HG02852 (cell line): Measurements from ENCODE around the gene PLXNA1.

Experiments
- ATAC-seq: cut with Tn5 transposase; IDR thresholded peaks from one replicate; pipeline ENCODE4 v1.9.1; 2021; ENCODE audit warnings: mild to moderate bottlenecking, moderate library complexity; ENCODE audit not compliant: unreplicated experiment

PLXNA1 gene

GRCh38 chr3:126985132-126985985 lies 2.4 kb downstream of the PLXNA1 start:
- ATAC-seq, result no peak

- ATAC-seq, result no peak
Observed at GRCh38 chr3:126986001-126986400, 3.1 kb downstream of the PLXNA1 start.

DNA sequence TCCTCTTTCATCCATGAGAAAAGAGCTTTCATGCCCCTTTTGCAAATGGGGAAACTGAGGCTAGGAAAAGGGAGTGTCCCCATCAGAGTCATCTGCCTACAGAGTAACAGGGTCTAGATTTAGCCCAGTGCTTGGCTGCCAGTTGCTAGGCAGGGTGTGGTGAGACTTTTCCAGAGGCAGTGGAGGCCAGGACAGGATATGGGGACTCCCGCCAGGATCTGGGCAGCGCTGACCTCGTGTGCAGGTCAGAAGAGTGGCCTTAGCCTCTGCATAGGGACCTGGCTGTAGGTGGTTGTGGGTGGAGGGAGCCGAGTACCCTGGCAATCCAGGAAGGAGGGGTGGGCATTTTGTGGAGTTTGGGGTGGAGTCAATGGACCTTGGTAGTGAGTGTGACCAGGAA lies 4.2 kb downstream of the PLXNA1 start:
- ATAC-seq, result no peak

DNA sequence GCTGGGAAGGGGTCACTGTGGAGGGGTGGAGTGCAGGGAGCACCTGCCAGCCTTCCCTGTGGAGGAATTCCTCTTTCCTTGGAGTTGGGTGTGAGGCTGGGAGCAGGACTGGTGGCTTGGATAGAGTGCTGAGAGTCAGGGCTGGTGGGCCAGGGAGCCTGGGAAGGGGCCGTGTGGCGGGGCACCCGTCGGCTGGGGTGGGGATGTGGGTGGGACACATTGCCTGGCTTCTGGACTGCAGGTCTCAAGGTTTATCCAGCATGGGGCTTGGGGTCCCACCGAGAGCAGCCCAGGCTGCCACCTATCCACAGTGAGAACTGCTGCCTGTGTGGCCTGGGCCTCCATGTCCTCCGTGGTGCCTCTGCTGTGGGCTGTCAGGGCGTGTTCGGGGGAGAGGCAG lies 4.7 kb downstream of the PLXNA1 start:
- no peak for ATAC-seq

- no peak for ATAC-seq
Observed at GRCh38 chr3:126988451-126989021, 5.6 kb downstream of the PLXNA1 start.

DNA sequence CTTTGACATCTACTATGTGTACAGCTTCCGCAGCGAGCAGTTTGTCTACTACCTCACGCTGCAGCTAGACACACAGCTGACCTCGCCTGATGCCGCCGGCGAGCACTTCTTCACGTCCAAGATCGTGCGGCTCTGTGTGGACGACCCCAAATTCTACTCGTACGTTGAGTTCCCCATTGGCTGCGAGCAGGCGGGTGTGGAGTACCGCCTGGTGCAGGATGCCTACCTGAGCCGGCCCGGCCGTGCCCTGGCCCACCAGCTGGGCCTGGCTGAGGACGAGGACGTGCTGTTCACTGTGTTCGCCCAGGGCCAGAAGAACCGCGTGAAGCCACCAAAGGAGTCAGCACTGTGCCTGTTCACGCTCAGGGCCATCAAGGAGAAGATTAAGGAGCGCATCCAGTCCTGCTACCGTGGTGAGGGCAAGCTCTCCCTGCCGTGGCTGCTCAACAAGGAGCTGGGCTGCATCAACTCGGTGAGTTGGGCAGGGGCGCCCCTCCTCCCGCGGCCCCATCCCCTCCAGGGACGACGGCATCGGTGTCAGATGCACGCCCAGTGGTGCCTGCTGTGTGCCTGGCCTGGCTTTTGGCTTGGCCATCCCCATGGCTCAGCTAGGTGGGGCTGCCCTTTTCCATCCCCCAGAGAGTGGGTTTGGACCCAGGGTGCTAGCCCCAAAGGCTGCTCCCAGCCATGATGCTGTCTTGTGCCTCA lies 6.6 kb downstream of the PLXNA1 start:
- no peak for ATAC-seq

DNA sequence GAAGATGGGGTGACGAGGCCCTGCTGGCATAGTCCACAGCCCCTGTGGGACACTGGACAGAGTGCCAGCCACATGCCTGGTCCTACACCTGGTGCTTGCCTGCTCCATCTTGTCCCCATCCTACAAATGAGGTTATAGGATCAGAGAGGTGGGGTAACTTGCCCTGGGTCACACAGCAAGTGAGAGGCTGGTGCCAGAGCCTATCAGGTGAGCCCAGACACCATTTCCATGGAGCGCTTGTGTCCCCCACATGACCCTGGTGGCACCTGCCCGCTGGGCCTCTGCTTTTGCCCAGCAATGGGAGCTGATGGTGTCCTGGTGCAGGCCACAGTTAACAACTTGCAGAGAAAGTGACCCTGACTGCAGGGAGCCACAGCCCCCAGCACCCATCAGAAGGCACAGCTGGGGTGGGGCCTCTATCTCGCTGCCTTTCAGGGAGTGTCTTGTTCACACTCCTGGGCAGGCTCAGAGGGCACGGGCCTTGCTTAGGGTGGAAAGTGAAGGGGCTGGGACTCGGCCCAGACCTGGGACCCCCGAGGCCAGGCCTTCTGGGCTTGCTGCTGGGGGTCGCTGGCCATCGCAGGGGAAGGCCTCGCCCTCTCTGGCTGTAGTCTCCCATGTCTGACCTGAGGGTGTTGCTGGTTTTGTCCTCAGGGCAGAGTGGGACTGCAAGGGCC lies 7.2 kb downstream of the PLXNA1 start:
- no peak for ATAC-seq

DNA sequence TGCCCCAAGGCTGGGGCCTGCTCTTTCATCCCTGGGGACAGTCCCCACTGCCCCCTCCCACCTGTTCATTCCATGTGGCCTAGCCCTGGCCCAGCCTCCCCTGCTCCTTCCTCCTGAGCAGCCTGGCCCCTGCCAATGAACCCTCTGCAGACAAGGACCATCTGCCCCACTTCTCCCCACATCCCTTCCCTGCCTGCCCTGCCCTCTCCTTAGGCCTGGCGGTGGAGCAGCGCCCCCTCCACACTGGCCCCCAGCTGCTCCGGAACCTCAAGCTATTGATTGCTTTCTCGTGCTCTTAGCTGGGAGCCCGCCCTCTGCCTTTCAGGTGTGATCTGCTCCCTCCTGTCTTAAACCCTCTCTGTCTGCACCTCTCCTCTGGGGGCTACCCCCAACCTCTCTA lies 8.0 kb downstream of the PLXNA1 start:
- no peak for ATAC-seq

DNA sequence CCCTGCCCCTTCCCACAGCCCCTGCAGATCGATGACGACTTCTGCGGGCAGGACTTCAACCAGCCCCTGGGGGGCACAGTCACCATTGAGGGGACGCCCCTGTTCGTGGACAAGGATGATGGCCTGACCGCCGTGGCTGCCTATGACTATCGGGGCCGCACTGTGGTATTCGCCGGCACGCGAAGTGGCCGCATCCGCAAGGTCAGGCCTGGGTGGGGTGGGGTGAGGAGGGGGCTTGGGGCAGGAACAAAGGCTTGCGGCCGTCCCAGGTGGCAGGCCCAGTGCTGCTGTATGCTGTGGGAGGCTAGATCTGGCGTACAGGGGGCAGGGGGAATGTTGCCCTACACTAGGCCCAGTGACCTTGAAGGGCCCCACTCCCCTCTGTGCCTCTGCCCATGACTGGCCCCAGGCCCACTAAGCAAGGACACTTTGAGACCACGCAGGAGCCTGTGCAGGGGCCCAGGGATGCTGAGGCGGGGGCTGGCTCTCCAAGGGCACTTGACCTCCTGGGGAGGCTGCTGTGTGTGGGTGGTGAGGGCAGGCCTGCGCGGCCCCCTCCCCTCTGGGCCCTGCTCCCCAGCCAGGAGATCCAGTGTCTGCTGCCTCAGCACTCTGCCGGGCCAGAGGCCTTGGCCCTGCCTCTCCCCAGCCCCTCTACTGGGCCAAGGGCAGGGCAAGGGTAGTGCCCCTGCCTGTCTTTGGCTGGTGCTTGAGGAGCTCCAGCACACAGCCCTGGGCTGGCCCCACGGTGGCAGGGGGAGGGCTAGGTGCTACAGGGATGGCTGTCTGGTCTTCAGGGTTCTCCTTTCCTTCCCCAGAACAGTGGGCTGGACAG lies 8.7 kb downstream of the PLXNA1 start:
- ATAC-seq, result no peak

DNA sequence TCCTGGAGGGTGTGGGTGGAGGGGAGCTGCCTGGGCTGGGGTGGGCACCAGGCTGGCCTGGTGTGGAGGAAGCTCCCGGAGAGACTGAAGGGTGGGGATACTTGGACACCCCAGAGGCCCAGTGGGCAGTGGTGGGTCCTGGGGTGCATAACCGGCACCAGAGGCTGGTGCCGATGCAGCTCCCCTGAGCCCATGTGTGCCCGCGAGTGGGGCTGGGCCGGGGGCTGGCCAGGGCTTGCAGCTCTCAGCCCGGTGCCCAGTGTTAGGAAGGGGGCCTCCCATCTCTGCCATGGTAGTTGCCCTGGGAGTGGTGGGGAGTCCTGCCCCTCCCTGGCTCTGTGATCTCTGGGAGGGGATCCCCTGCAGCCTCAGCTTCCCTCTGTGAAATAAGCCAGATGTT lies 9.3 kb downstream of the PLXNA1 start:
- no peak for ATAC-seq

DNA sequence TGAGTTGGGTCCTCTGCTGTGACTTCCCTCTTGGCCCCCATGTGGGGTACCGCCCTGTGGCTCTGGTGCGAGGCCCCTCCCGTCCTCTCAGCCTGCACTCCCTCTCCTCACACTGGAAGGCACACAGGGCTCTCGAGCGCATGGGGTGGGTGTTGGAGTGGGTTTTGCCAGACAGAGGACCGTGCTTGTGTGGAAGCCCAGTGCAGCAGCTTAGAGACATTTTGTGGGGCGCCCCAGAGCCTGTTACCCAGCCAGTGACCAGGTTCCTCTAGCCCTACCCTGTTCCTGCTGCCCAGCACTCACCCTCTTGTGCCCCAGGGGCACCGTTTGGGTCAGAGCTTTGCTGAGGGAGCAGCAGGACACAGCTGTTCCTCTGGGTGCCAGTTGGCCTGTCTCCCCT lies 9.9 kb downstream of the PLXNA1 start:
- ATAC-seq, result no peak

GRCh38 chr3:126993436-126993835 lies 10.5 kb downstream of the PLXNA1 start:
- ATAC-seq, result no peak

DNA sequence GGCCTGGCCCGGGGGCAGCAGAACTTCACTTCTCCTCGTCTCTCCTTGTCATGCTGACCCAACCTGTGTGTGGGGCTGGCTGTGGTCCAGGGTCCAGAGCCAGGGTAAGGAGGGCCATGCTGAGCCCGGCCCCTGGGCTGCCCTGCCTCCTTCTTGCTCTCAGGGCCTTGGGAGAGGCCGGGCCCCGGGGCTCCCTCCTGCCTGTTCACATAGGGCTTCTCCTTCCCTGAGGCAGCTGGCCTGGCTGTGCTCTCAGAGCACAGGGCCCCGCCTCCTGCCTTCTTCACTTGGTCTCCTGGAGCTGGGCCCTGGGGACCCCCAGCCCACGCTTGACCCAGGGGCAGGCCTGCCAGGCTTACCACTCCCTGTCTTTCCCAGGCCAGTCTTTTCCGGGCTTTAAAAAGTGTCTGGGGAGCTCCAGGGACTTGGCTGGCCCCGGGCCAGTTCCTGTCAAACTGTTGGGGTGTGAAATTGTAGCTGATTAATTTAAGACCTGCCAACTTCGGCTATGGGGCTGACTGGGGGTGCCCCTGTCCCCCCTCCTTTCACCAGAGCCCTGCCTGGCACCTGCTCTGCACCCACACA lies 11.8 kb downstream of the PLXNA1 start:
- ATAC-seq, result no peak

DNA sequence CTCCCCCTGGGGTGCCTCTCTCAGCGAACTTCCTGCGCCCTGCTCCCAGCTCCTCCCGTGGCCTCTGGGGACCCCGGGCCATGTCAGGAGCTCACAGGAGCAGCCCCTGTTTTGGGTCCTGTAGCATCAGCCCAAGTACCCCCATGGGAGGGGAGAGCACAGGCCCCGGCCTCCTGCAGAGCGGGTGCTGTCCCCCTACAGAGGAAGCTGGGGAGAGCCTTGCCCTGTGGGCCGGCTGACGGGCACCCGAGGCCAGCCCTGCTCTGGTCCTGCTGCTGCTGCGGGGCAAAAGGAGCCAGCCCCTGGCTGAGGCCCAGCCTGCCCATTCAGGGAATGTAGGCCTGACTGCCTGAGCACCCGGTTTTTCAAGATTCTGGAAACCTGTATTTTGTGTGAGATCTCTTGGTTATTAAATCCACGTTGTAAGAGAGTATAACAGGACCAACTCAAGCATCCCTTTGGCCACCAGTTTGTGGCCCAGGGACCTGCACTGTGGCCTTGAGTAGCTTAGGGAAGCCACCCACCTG lies 12.4 kb downstream of the PLXNA1 start:
- no peak for ATAC-seq

DNA sequence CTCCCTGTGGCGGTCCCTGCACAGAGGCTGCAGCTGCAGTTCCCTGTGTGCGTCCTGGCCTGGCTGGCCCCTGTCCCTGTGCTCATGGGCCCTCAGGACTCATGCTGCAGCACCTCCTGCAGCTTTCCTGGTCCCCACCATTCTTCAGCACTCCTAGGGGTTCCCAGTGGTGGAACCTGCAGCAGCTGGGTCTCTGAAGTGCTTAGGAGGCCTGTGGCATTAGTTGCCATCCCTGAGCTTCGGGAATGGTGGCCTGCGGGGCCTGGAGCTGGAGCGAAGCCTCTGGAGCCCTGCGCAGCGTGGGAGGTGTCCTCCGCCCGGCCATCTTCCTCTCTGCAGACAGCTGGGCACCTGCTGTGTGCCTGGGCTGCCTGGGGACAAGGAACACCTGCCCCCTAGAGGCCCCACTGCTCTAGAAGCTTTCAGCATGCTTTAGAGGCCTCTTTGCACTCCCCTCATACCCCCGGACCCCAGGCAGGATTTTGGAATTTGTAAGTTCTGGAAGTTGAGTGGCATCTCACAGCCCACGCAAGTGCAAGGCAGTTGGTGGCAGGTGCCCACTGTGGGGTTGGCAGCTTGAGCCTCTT lies 13.1 kb downstream of the PLXNA1 start:
- ATAC-seq, result no peak

- no peak for ATAC-seq
Observed at GRCh38 chr3:126996905-126997304, 14.0 kb downstream of the PLXNA1 start.

DNA sequence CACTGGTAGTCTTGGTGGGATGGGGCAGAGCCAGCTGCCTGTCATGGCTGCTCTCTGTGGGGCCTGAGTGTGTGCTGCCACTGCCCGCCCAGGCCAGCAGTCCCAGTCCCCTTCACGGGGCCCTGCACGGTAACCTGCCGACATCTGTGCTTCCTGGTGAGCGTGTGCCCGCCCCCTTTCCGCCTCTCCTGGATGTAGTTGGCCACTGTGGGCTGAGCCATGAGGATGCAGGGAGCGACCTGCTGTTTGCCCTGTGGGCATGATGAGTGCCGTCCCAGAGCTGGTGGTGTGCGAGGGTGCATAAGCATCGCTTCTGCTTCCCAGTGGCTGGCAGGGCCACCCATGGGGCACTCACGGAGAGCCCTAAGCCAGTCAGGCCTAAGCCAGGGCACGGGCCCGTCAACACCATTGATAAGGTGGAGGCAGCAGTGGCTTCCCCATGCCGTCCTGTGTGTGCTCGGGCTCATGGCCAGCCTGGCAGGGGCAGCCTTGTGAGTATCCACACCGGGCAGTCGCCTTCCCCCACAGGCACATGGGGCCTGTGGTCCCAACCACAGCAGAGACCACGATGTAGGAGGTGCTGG lies 14.6 kb downstream of the PLXNA1 start:
- no peak for ATAC-seq

GRCh38 chr3:126998320-126998719 lies 15.4 kb downstream of the PLXNA1 start:
- no peak for ATAC-seq

- no peak for ATAC-seq
Observed at GRCh38 chr3:126998728-126999127, 15.8 kb downstream of the PLXNA1 start.
